ENCODE data around the gene HOXC10.

The HOXC10 gene

GRCh38 chr12:53976823-53977595 is 7.9 kb upstream of the HOXC10 start:
- no peak for DNase-seq

- DNase-seq = no peak
Observed at GRCh38 chr12:53977596-53978445, 7.1 kb upstream of the HOXC10 start.

- DNase-seq = no peak
Observed at GRCh38 chr12:53978477-53979356, 6.2 kb upstream of the HOXC10 start.

GRCh38 chr12:53980104-53980801 is 4.7 kb upstream of the HOXC10 start:
- DNase-seq = no peak

- DNase-seq = no peak
Observed at GRCh38 chr12:53980802-53981496, 4.0 kb upstream of the HOXC10 start.

- no peak for DNase-seq
Observed at GRCh38 chr12:53981634-53982565, 3.0 kb upstream of the HOXC10 start.

GRCh38 chr12:53982648-53983567 is 2.0 kb upstream of the HOXC10 start:
- no peak for DNase-seq

- no peak for DNase-seq
Observed at GRCh38 chr12:53983568-53983949, 1.4 kb upstream of the HOXC10 start.

GRCh38 chr12:53983950-53984572 is 885 bp upstream of the HOXC10 start:
- no peak for DNase-seq

- no peak for DNase-seq
Observed at GRCh38 chr12:53985692-53985993, 697 bp downstream of the HOXC10 start.

- no peak for DNase-seq
Observed at GRCh38 chr12:53985994-53986685, 1.2 kb downstream of the HOXC10 start.

- DNase-seq = no peak
Observed at GRCh38 chr12:53986686-53987483, 1.9 kb downstream of the HOXC10 start.

GRCh38 chr12:53987787-53988230 is 2.9 kb downstream of the HOXC10 start:
- DNase-seq = no peak

- no peak for DNase-seq
Observed at GRCh38 chr12:53988541-53989226, 3.7 kb downstream of the HOXC10 start.

All from anterior cingulate cortex (tissue), 58 donors.